Esophagus muscularis mucosa (tissue), 4 donors: ENCODE measurements around the gene ZNF285.

Source experiments
- EP300 ChIP-seq: sonication (generic); formaldehyde crosslinking; IDR thresholded peaks from one replicate; pipeline ENCODE4 v1.6.1; 2017; ENCODE audit warnings: antibody characterized with exemption
- POLR2A ChIP-seq: fragments of 450-650 bp; IDR thresholded peaks from one replicate; pipeline ENCODE4 v1.6.1; 2017; ENCODE audit warnings: antibody characterized with exemption, moderate library complexity, mild to moderate bottlenecking, low read depth
- POLR2AphosphoS5 ChIP-seq, 2 donors: sonication (generic); formaldehyde crosslinking; IDR thresholded peaks; one replicate each; pipeline ENCODE4 v1.6.1; 2017; ENCODE audit warnings: antibody characterized with exemption in 2 of 2
- TF ChIP-seq, protein P1 (sequence below), 3 experiments: fragments of 200-600 bp in 2 of 3; fragments of 450-650 bp in 1 of 3; sonication (generic) in 2 of 3; IDR thresholded peaks; one replicate each; pipeline ENCODE4 v1.5.1; 2017 to 2019; ENCODE audit warnings: antibody characterized with exemption in 3 of 3, mild to moderate bottlenecking in 2 of 3, moderate library complexity in 1 of 3

DNA sequence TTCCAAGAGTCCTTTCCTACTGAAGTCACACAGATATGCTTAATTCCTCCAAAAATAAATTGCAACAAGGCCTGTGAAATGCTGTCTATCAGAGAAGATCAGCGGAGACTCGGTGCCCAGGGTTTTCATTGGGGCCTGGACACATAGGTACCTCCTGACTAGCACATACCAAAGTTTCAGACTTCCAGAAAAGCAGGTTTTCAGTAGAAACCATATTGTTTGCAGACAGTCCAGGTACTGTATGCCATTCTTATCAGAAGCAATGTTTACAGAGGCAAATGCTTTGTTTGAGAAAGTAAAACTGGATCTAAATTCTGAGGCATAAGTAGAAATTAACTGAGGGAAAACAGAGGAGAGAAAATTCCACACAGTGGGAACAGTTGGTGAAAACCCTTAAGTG is 34.0 kb upstream of the ZNF285 start:
- TF ChIP-seq, protein P1, sequence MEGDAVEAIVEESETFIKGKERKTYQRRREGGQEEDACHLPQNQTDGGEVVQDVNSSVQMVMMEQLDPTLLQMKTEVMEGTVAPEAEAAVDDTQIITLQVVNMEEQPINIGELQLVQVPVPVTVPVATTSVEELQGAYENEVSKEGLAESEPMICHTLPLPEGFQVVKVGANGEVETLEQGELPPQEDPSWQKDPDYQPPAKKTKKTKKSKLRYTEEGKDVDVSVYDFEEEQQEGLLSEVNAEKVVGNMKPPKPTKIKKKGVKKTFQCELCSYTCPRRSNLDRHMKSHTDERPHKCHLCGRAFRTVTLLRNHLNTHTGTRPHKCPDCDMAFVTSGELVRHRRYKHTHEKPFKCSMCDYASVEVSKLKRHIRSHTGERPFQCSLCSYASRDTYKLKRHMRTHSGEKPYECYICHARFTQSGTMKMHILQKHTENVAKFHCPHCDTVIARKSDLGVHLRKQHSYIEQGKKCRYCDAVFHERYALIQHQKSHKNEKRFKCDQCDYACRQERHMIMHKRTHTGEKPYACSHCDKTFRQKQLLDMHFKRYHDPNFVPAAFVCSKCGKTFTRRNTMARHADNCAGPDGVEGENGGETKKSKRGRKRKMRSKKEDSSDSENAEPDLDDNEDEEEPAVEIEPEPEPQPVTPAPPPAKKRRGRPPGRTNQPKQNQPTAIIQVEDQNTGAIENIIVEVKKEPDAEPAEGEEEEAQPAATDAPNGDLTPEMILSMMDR (IDR thresholded peaks at IDR 0.05) = no peak
- no peak for TF ChIP-seq POLR2AphosphoS5 (IDR thresholded peaks at IDR 0.05)
- no peak for TF ChIP-seq POLR2A
- TF ChIP-seq EP300 = no peak
